Measurements from ENCODE around the gene SPINK14.

- TF ChIP-seq GATA2 (IDR thresholded peaks at IDR 0.05; ENCODE audit: insufficient read depth, insufficient read length, low read depth, low read length) (no peak), EZH2 (IDR thresholded peaks at IDR 0.05; ENCODE audit: borderline replicate concordance, low read depth, low read length, severe bottlenecking) (no peak), CTCF (IDR thresholded peaks at IDR 0.05; ENCODE audit: extremely low read depth in 1 of 2, insufficient read depth in 1 of 2, low read depth in 1 of 2, low read length in 2 of 2) (no peak)
These were observed 38.3 kb downstream of the SPINK14 start for GRCh38 chr5:148206620-148207019.
